ENCODE data around the gene PLN. TPM values are rescaled to one million over a fixed set of nuclear protein-coding genes. Genes with fewer than 3 reads are reported as not detected.

Gene PLN
- total RNA-seq, 1 experiment from 2014 or later, result not detected

GRCh38 chr6:118606858-118607257, 58.8 kb downstream of the PLN start:
- Histone ChIP-seq H2AFZ (no peak overlapping the region), H3K27ac (no peak overlapping the region), H3K4me1 (replicated peaks; ENCODE audit: insufficient read depth) (no peaks in the 10 kb centered on the region), H3F3A (ENCODE audit: insufficient read depth, low read depth) (no peaks in the 10 kb centered on the region), H4K20me1 (ENCODE audit: insufficient read depth) (no peaks in the 10 kb centered on the region), H3K36me3 (ENCODE audit: low read depth) (no peaks in the 10 kb centered on the region), H3K4me2 (no peak overlapping the region), H3K9me2 (ENCODE audit: insufficient read depth) (no peaks in the 10 kb centered on the region), H3K79me2 (ENCODE audit: low read depth) (peaks cover 9% of the 10 kb centered on the region; the same call in 1 of the 2 replicates), H3K27me3 (ENCODE audit: insufficient read depth, low read depth) (no peaks in the 10 kb centered on the region), H3K4me3 (no peak overlapping the region), H3K9me3 (ENCODE audit: insufficient read depth, low read depth) (peaks cover 4% of the 10 kb centered on the region; the same call in 1 of the 2 replicates)
- ChIA-PET CTCF (no interaction called here), POLR2A (ENCODE audit: unreplicated experiment) (no interaction called here)
- no TSS peak for BruUV-seq (replicated peaks)
- TF ChIP-seq EZH2 (IDR thresholded peaks at IDR 0.05; ENCODE audit: low read depth), result no peak
- TF ChIP-seq CTCF (conservative IDR thresholded peaks at IDR 0.05), result no peak
- intact Hi-C loops (cut with micrococcal nuclease; ENCODE audit: unreplicated experiment), result no loop called here
- DNase-seq, result no peak

Other genes with a start within 250 kb of the PLN start
- gene CEP85L, start 103.3 kb downstream of the PLN start, total RNA-seq (2021), result 3.0 TPM in 2 replicates

Data from PC-9 (cell line).